ENCODE measurements around the gene USP20. TPM values are rescaled to one million over a fixed set of nuclear protein-coding genes. Genes with fewer than 3 reads are reported as not detected.
A peak's percentile ranks its signal among the peaks of the same experiment; 100 is the strongest.

Gene USP20
- total RNA-seq, 1 donor, result 10.5 TPM

GRCh38 chr9:129908906-129909305 lies 73.6 kb downstream of the USP20 start:
- Histone ChIP-seq H3K36me3 (ENCODE audit: insufficient read depth, low read length) (no peaks in the 10 kb centered on the region), H3K9me3 (ENCODE audit: low read depth, low read length) (no peaks in the 10 kb centered on the region), H3K4me3 (ENCODE audit: insufficient read depth, low read length) (no peak overlapping the region), H3K4me1 (ENCODE audit: insufficient read depth, low read length) (peaks cover 7% of the 10 kb centered on the region), H3K27ac (ENCODE audit: low read depth, low read length) (no peak overlapping the region), H3K79me2 (ENCODE audit: insufficient read depth, low read length) (no peaks in the 10 kb centered on the region), H3K27me3 (ENCODE audit: insufficient read depth, low read length) (no peaks in the 10 kb centered on the region), H3K4me2 (ENCODE audit: insufficient read depth, low read length) (no peak overlapping the region), H4K20me1 (ENCODE audit: insufficient read depth, low read length) (no peaks in the 10 kb centered on the region), H2AFZ (ENCODE audit: low read length) (no peak overlapping the region)
- no peak for DNase-seq (ENCODE audit: insufficient read length, low spot score, missing footprints)
- no peak for TF ChIP-seq CTCF (IDR thresholded peaks at IDR 0.05; ENCODE audit: extremely low read depth, low read depth, low read length)

- H3K4me3 ChIP-seq (ENCODE audit: insufficient read depth, low read length), result no peak overlapping the region
- H3K27ac ChIP-seq (ENCODE audit: low read depth, low read length), result peak overlapping the region; percentile 68
- no peak overlapping the region for H2AFZ ChIP-seq (ENCODE audit: low read length)
- no peak for DNase-seq (ENCODE audit: insufficient read length, low spot score, missing footprints)
- no peaks in the 10 kb centered on the region for H3K36me3 ChIP-seq (ENCODE audit: insufficient read depth, low read length)
- H3K9me3 ChIP-seq (ENCODE audit: low read depth, low read length), result no peaks in the 10 kb centered on the region
- no peak for TF ChIP-seq CTCF (IDR thresholded peaks at IDR 0.05; ENCODE audit: extremely low read depth, low read depth, low read length)
- no peaks in the 10 kb centered on the region for H3K27me3 ChIP-seq (ENCODE audit: insufficient read depth, low read length)
- H3K79me2 ChIP-seq (ENCODE audit: insufficient read depth, low read length), result no peaks in the 10 kb centered on the region
- H3K4me1 ChIP-seq (ENCODE audit: insufficient read depth, low read length), result peaks cover 7% of the 10 kb centered on the region
- no peaks in the 10 kb centered on the region for H4K20me1 ChIP-seq (ENCODE audit: insufficient read depth, low read length)
- no peak overlapping the region for H3K4me2 ChIP-seq (ENCODE audit: insufficient read depth, low read length)
Measured at GRCh38 chr9:129909851-129910250, 74.6 kb downstream of the USP20 start.

- H3K4me2 ChIP-seq (ENCODE audit: insufficient read depth, low read length), result no peak overlapping the region
Measured at GRCh38 chr9:129910628-129911567, 75.6 kb downstream of the USP20 start.

More at GRCh38 chr9:129910628-129911567, 75.6 kb downstream of the USP20 start:
- Histone ChIP-seq H3K36me3 (ENCODE audit: insufficient read depth, low read length) (no peaks in the 10 kb centered on the region), H4K20me1 (ENCODE audit: insufficient read depth, low read length) (no peaks in the 10 kb centered on the region), H3K27me3 (ENCODE audit: insufficient read depth, low read length) (no peaks in the 10 kb centered on the region), H3K79me2 (ENCODE audit: insufficient read depth, low read length) (no peaks in the 10 kb centered on the region), H3K4me3 (ENCODE audit: insufficient read depth, low read length) (no peak overlapping the region), H3K4me1 (ENCODE audit: insufficient read depth, low read length) (peaks cover 7% of the 10 kb centered on the region), H3K9me3 (ENCODE audit: low read depth, low read length) (no peaks in the 10 kb centered on the region), H2AFZ (ENCODE audit: low read length) (no peak overlapping the region), H3K27ac (ENCODE audit: low read depth, low read length) (peak overlapping the region; percentile 68)
- DNase-seq (ENCODE audit: insufficient read length, low spot score, missing footprints), result peak; percentile 89
- TF ChIP-seq CTCF (IDR thresholded peaks at IDR 0.05; ENCODE audit: extremely low read depth, low read depth, low read length), result no peak
